Activated T-cell treated with anti-CD3 and anti-CD28 coated beads for 48 hours (primary cell): ENCODE results near the gene PDE6D.
A peak's percentile ranks its signal among the peaks of the same experiment; 100 is the strongest.

Experiments
- DNase-seq: peaks from one replicate; pipeline ENCODE4 v3.0.0-alpha.2; 2020; ENCODE audit warnings: low read depth

The PDE6D gene

GRCh38 chr2:231706731-231707624 is 74.1 kb downstream of the PDE6D start:
- peak; percentile 93 for DNase-seq

GRCh38 chr2:231704017-231704416 is 77.1 kb downstream of the PDE6D start:
- no peak for DNase-seq

- no peak for DNase-seq
Measured at GRCh38 chr2:231701456-231702373, 79.4 kb downstream of the PDE6D start.

GRCh38 chr2:231699006-231699405 is 82.1 kb downstream of the PDE6D start:
- no peak for DNase-seq

GRCh38 chr2:231696004-231696367 is 85.1 kb downstream of the PDE6D start:
- no peak for DNase-seq

- DNase-seq: no peak
Measured at GRCh38 chr2:231693956-231694355, 87.1 kb downstream of the PDE6D start.

GRCh38 chr2:231692847-231693246 is 88.2 kb downstream of the PDE6D start:
- DNase-seq: no peak

GRCh38 chr2:231691251-231691772 is 89.8 kb downstream of the PDE6D start:
- DNase-seq: no peak

GRCh38 chr2:231689124-231689893 is 91.8 kb downstream of the PDE6D start:
- DNase-seq: no peak

GRCh38 chr2:231688719-231689118 is 92.4 kb downstream of the PDE6D start:
- DNase-seq: no peak

GRCh38 chr2:231687961-231688360 is 93.1 kb downstream of the PDE6D start:
- no peak for DNase-seq

GRCh38 chr2:231687133-231687852 is 93.8 kb downstream of the PDE6D start:
- peak; percentile 61 for DNase-seq

GRCh38 chr2:231686192-231687100 is 94.6 kb downstream of the PDE6D start:
- DNase-seq: no peak

GRCh38 chr2:231685349-231686191 is 95.5 kb downstream of the PDE6D start:
- no peak for DNase-seq

- DNase-seq: no peak
Measured at GRCh38 chr2:231684314-231685223, 96.5 kb downstream of the PDE6D start.

- DNase-seq: no peak
Measured at GRCh38 chr2:231683292-231684235, 97.5 kb downstream of the PDE6D start.
